GM19397 (cell line): ENCODE results near the gene GTF2IRD2.
"Not testable (repeated sequence)": the region's sequence is repeated elsewhere in the genome, so short reads cannot be mapped to it uniquely, and the experiment has no call there.

Experiments
- ATAC-seq: cut with Tn5 transposase; IDR thresholded peaks from one replicate; pipeline ENCODE4 v1.9.1; 2021; ENCODE audit warnings: mild to moderate bottlenecking, moderate library complexity; ENCODE audit not compliant: unreplicated experiment

GTF2IRD2 gene

GRCh38 chr7:74850833-74851721 lies at the start of gene GTF2IRD2:
TSS of gene GTF2IRD2 (minus strand) at chr7:74851605. CDS start at chr7:74836378, 15,227 bp downstream.
- peak; percentile 86 for ATAC-seq

GRCh38 chr7:74890158-74891123 lies 39.0 kb upstream of the GTF2IRD2 start:
- ATAC-seq, result peak; percentile 71

DNA sequence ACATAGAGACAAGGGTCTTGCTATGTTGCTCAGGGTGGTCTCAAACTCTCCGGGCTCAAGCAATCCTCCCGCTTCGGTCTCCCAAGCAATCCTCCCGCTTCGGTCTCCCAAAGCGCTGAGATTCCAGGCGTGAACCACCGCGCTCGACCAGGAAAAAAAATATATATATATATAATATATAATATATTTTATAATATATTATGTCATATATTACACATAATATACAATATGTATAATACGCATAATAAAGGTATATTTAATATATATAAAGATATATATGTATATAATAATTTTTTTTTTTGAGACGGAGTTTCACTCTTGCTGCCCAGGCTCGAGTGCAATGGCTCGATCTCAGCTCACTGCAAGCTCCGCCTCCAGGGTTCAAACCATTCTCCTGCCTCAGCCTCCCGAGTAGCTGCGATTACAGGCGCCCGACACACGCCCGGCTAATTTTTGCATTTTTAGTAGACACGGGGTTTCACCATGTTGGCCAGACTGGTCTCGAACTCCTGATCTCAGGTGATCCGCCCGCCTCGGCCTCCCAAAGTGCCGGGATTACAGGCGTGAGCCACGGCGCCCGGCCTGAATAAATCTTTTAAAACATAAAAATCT lies 38.2 kb upstream of the GTF2IRD2 start:
- not testable (repeated sequence) for ATAC-seq

GRCh38 chr7:74885295-74885694 lies 33.9 kb upstream of the GTF2IRD2 start:
- not testable (repeated sequence) for ATAC-seq

GRCh38 chr7:74882110-74882509 lies 30.7 kb upstream of the GTF2IRD2 start:
- not testable (repeated sequence) for ATAC-seq

DNA sequence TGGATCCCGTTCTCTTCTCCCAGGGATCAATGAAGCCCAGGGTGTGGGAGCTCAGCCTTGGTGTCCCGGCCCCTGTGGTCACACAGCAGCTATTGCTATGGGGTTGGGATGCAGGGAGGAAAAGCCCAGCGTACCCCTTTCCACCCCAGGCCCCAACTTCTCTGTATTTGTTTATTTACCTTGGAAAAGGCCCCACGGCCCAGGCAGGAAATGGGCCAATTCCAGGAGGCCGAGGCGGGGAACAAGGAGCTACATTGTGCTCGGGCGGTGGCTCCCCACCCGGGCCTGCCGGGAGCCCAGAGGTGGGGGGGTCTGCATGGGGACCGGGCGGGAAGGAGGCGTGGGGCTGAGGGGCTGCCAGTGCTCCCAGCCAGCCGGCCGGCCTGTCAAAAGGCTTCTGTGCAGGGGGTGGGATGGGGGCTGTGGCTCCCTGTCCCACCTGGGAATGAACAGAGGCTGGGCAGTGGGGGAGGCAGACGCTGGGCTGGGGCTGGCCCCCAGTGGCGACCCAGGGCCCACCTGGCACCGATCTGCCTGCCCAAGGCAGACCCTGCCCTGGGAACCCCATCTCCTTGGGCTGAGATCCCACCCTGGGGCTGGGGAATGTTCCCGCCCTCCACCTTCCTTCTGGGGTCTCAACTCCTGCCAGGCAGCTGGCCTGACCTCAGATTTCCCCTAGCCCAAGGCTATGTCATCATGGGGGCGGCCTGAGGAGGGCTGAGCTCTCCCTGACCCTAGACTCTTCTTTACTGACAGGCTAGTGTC lies 23.5 kb upstream of the GTF2IRD2 start:
- ATAC-seq, result not testable (repeated sequence)

DNA sequence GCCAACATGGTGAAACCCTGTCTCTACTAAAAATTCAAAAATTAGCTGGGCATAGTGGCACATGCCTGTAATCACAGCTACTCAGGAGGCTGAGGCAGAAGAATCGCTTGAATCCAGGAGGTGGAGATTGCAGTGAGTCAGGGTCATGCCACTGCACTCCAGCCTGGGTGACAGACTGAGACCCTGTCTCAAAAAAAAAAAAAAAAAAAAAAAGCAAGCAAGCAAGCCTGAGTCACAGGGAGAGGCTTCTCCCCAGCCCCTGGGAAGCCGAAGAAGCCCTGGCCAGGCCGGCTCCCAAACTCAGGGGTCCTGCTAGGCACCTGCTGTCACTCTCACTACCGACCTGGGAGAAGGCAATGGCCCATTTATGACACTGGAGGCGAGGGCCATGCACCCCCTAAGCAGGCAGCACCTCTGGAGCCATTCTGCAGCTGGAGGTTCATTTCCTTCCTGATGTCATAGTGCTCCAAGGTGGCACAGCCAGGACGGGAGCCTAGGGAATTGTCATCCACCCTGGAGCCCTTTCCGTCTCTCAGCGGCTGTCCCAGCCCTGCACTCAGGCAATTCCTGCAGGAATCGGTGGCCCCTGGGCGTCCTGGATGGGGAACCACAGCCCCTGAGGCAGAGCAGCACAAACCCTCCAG lies 22.8 kb upstream of the GTF2IRD2 start:
- ATAC-seq, result not testable (repeated sequence)

DNA sequence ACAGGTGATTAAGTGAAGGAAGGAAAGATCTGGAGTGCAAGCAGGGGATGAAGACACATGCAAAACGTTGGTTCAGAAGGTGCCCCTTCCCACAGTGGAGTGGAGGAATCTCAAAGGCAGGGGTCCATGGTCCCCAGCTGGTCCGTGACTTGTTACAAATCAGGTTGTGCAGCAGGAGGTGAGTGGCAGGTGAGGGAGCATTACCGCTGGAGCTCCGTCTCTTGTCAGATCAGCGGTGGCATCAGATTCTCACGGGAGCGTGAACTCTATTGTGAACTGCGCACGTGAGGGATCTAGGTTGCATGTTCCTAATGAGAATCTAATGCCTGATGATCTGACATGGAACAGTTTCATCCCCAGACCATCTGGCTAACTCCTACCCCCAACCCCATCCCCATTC lies 21.1 kb upstream of the GTF2IRD2 start:
- ATAC-seq, result not testable (repeated sequence)

DNA sequence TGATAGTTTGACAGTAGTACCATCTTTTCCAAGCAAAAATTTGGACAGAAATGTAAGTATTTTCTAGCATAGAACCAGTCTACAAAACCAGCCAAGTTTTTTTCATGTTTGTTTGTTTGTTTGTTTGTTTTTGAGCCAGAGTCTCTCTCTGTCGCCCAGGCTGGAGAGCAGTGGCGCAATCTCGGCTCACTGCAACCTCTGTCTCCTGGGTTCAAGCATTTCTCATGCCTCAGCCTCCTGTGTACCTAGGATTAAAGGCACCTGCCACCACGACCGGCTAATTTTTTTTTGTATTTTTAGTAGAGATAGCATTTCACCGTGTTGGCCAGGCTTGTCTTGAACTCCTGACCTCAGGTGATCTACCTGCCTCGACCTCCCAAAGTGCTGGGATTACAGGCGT lies 14.4 kb upstream of the GTF2IRD2 start:
- not testable (repeated sequence) for ATAC-seq

- ATAC-seq, result not testable (repeated sequence)
Measured at GRCh38 chr7:74849853-74850252, 1.6 kb downstream of the GTF2IRD2 start.

GRCh38 chr7:74830411-74830810 lies 21.0 kb downstream of the GTF2IRD2 start:
- not testable (repeated sequence) for ATAC-seq

GRCh38 chr7:74829959-74830358 lies 21.4 kb downstream of the GTF2IRD2 start:
- not testable (repeated sequence) for ATAC-seq

- ATAC-seq, result not testable (repeated sequence)
Measured at GRCh38 chr7:74821259-74821658, 30.1 kb downstream of the GTF2IRD2 start.

GRCh38 chr7:74820146-74820805 lies 31.1 kb downstream of the GTF2IRD2 start:
- ATAC-seq, result peak; percentile 86

DNA sequence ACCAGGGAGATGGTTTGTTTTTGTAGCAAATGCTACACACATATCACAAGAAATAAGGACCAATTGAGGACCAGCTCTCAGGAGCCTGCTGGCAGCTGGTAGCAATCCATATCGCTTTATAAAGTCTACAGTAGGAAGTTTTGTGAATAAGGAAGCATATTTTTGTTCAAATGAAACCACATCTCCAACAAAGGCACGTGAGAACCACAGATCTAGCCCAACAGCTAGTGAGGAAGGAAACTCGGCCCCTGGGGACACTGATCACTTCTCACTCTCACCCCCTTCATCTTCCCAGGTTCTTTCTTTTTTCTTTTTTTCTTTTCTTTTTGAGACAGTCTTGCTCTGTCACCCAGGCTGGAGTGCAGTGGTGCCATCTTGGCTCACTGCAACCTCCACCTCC lies 35.5 kb downstream of the GTF2IRD2 start:
- not testable (repeated sequence) for ATAC-seq

- not testable (repeated sequence) for ATAC-seq
Measured at GRCh38 chr7:74798644-74799043, 52.8 kb downstream of the GTF2IRD2 start.

DNA sequence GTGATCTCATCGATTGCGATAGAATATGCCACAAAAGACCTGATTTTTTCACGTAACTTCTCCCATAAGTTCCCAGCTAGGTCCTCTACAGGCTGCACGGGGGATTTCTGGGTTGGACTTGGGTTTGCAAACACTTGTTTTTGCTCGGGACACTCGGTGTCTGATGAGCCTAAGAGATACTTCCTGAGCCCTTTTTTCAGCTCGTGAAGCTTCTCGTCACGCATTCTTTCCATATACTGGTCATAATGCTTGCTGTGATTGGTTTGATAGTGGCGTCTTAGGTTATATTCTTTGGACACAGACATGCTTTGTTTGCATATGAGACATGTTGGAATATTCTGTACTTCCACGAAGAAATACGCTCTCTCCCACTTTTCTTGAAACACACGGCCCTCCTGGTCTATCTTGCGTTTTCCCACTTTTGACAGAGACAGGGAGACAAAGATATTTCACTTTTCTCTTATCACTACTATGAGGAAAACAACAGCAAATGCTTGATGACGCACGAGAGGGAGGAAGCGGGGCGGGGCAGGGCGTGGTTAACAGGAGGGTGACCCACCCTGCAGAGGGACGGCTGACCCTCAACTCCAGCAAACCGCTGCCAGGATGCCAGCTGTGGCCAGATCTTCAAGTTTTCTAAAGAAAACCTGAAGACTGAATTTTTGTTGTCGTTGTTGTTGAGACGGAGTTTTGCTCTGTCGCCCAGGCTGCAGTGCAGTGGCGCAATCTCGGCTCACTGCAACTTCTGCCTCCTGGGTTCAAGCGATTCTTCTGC lies 53.4 kb downstream of the GTF2IRD2 start:
- ATAC-seq, result not testable (repeated sequence)

GRCh38 chr7:74789200-74789736 lies 62.1 kb downstream of the GTF2IRD2 start:
- not testable (repeated sequence) for ATAC-seq
